SU-DHL-6 (cell line): ENCODE data around the gene CADM2.

Experiments
- H2AFZ ChIP-seq: fragments of 200-600 bp; sonication (generic); 2 replicates; pipeline ENCODE4 v1.6.1; 2014; ENCODE audit warnings: low read depth, mild to moderate bottlenecking, moderate library complexity, mixed read lengths, antibody characterized with exemption, low read length; ENCODE audit not compliant: severe bottlenecking
- H3F3A ChIP-seq: fragments of 200-600 bp; shearing (Covaris generic); 2 replicates; pipeline ENCODE4 v1.6.0; 2016; ENCODE audit warnings: antibody characterized with exemption, mild to moderate bottlenecking; ENCODE audit not compliant: insufficient read depth
- H3K27ac ChIP-seq: fragments of 200-600 bp; sonication (generic); 2 replicates; pipeline ENCODE4 v1.5.1; 2016; ENCODE audit warnings: low read depth, mild to moderate bottlenecking, low read length, moderate library complexity, mixed read lengths
- H3K27me3 ChIP-seq: fragments of 200-600 bp; sonication (generic), shearing (Covaris generic); 2 replicates; pipeline ENCODE4 v1.6.0; 2014; ENCODE audit warnings: mild to moderate bottlenecking, low read length
- H3K36me3 ChIP-seq: fragments of 200-600 bp; sonication (generic); 2 replicates; pipeline ENCODE4 v1.6.1; 2014; ENCODE audit warnings: mild to moderate bottlenecking, low read length, mixed read lengths
- H3K4me2 ChIP-seq: fragments of 300-600, 200-600 bp; shearing (Covaris generic), sonication (generic); 2 replicates; pipeline ENCODE4 v1.6.0; 2014; ENCODE audit warnings: low read length, low read depth, mild to moderate bottlenecking; ENCODE audit not compliant: poor library complexity, severe bottlenecking
- H3K4me3 ChIP-seq: fragments of 200-600 bp; sonication (generic); 2 replicates; pipeline ENCODE4 v1.5.1; 2014; ENCODE audit warnings: antibody characterized with exemption, low read length, mild to moderate bottlenecking, mixed read lengths; ENCODE audit not compliant: insufficient read depth, poor library complexity, severe bottlenecking
- H3K79me2 ChIP-seq: fragments of 200-600 bp; sonication (generic); 2 replicates; pipeline ENCODE4 v1.6.1; 2014; ENCODE audit warnings: mild to moderate bottlenecking, low read length, moderate library complexity; ENCODE audit not compliant: insufficient read depth
- H3K9ac ChIP-seq: fragments of 200-600 bp; sonication (generic); 2 replicates; pipeline ENCODE4 v1.7.0; 2014; ENCODE audit warnings: mild to moderate bottlenecking, low read length
- H3K9me2 ChIP-seq: fragments of 200-600 bp; sonication (generic); replicated peaks from 2 replicates; pipeline ENCODE4 v1.6.1; 2014; ENCODE audit warnings: low read length; ENCODE audit not compliant: insufficient read depth
- H3K9me3 ChIP-seq: fragments of 200-600 bp; sonication (generic); 2 replicates; pipeline ENCODE4 v1.6.1; 2014; ENCODE audit warnings: low read length, mixed read lengths; ENCODE audit not compliant: insufficient read depth
- H4K20me1 ChIP-seq: fragments of 200-600 bp; sonication (generic); 2 replicates; pipeline ENCODE4 v1.6.1; 2014; ENCODE audit warnings: low read depth, mild to moderate bottlenecking, antibody characterized with exemption, low read length, moderate library complexity, mixed read lengths
- CTCF ChIP-seq: fragments of 200-600 bp; sonication (generic); IDR thresholded peaks from one replicate; pipeline ENCODE4 v1.5.1; 2017; ENCODE audit warnings: antibody characterized with exemption, mild to moderate bottlenecking, low read length, moderate library complexity; ENCODE audit not compliant: insufficient read depth, poor library complexity, severe bottlenecking
- EZH2phosphoT487 ChIP-seq: fragments of 200-600 bp; sonication (generic), shearing (Covaris generic); conservative IDR thresholded peaks from 2 replicates; pipeline ENCODE4 v1.6.1; 2018; ENCODE audit warnings: mild to moderate bottlenecking, antibody characterized with exemption, low read length, moderate library complexity, mixed read lengths

The CADM2 gene

GRCh38 chr3:84993956-84994355 lies 35.2 kb downstream of the CADM2 start:
- no peaks in the 10 kb centered on the region for H3K27me3 ChIP-seq
- H3K9me2 ChIP-seq, result no peaks in the 10 kb centered on the region
- H3K36me3 ChIP-seq, result no peaks in the 10 kb centered on the region
- H3K9ac ChIP-seq, result no peak overlapping the region
- H3K79me2 ChIP-seq, result no peaks in the 10 kb centered on the region
- no peak overlapping the region for H3K27ac ChIP-seq
- no peak overlapping the region for H2AFZ ChIP-seq
- no peak for TF ChIP-seq CTCF
- TF ChIP-seq EZH2phosphoT487, result no peak
- no peaks in the 10 kb centered on the region for H4K20me1 ChIP-seq
- H3K4me2 ChIP-seq, result no peak overlapping the region
- H3K4me3 ChIP-seq, result no peak overlapping the region
- H3K9me3 ChIP-seq, result no peaks in the 10 kb centered on the region
- H3F3A ChIP-seq, result no peaks in the 10 kb centered on the region

- H3K79me2 ChIP-seq, result no peaks in the 10 kb centered on the region
- no peaks in the 10 kb centered on the region for H3K9me3 ChIP-seq
- H3K4me3 ChIP-seq, result no peak overlapping the region
- no peaks in the 10 kb centered on the region for H3K27me3 ChIP-seq
- H3K27ac ChIP-seq, result no peak overlapping the region
- H4K20me1 ChIP-seq, result no peaks in the 10 kb centered on the region
- no peak overlapping the region for H3K4me2 ChIP-seq
- H3F3A ChIP-seq, result no peaks in the 10 kb centered on the region
- no peaks in the 10 kb centered on the region for H3K36me3 ChIP-seq
- H2AFZ ChIP-seq, result no peak overlapping the region
- no peaks in the 10 kb centered on the region for H3K9me2 ChIP-seq
- H3K9ac ChIP-seq, result no peak overlapping the region
- TF ChIP-seq EZH2phosphoT487 (no peak), CTCF (no peak)
These were observed 39.8 kb downstream of the CADM2 start for GRCh38 chr3:84998545-84998944.

- H3K36me3 ChIP-seq, result no peaks in the 10 kb centered on the region
- H3K9me2 ChIP-seq, result no peaks in the 10 kb centered on the region
- no peak overlapping the region for H2AFZ ChIP-seq
- H3K27me3 ChIP-seq, result no peaks in the 10 kb centered on the region
- no peak overlapping the region for H3K4me2 ChIP-seq
- H3K9ac ChIP-seq, result no peak overlapping the region
- H3K9me3 ChIP-seq, result no peaks in the 10 kb centered on the region
- no peaks in the 10 kb centered on the region for H4K20me1 ChIP-seq
- TF ChIP-seq EZH2phosphoT487 (no peak), CTCF (no peak)
- H3K27ac ChIP-seq, result no peak overlapping the region
- H3F3A ChIP-seq, result no peaks in the 10 kb centered on the region
- H3K4me3 ChIP-seq, result no peak overlapping the region
- H3K79me2 ChIP-seq, result no peaks in the 10 kb centered on the region
These were observed 44.7 kb downstream of the CADM2 start for GRCh38 chr3:85003479-85003878.
